Measurements from ENCODE around the gene IL1F10. TPM values are rescaled to one million over a fixed set of nuclear protein-coding genes. Genes with fewer than 3 reads are reported as not detected.
A peak's percentile ranks its signal among the peaks of the same experiment; 100 is the strongest.

IL1F10 gene
- total RNA-seq, 1 experiment from 2014 or later, result not detected

GRCh38 chr2:113084249-113085000 is 16.7 kb downstream of the IL1F10 start:
- Mint-ChIP-seq H3K27me3 (ENCODE audit: low read depth) (peaks cover 30% of the 10 kb centered on the region), H3K9me3 (peaks cover 0 to 6% of the 10 kb centered on the region in 2 experiments; a peak in 1 of 5 replicates), H3K4me3 (no peak overlapping the region), H3K4me1 (peaks cover 5% of the 10 kb centered on the region in 2 experiments), H3K36me3 (ENCODE audit: insufficient read depth in 1 of 3, low read depth in 3 of 3) (no peaks in the 10 kb centered on the region), H3K27ac (no peak overlapping the region)
- Histone ChIP-seq H4K8ac (replicated peaks; ENCODE audit: insufficient read length, low read depth, low read length) (no peak overlapping the region), H2BK20ac (ENCODE audit: low read depth, low read length, poor library complexity, severe bottlenecking) (no peak overlapping the region), H3K4me1 (ENCODE audit: insufficient read depth, low read length) (no peaks in the 10 kb centered on the region), H3K4ac (ENCODE audit: low read depth, low read length) (no peak overlapping the region), H4K20me1 (ENCODE audit: control insufficient read depth, insufficient read depth, insufficient read length) (no peaks in the 10 kb centered on the region), H3K23ac (ENCODE audit: insufficient read length, low read depth, low read length) (no peak overlapping the region), H2AFZ (ENCODE audit: low read length) (no peak overlapping the region), H2BK15ac (ENCODE audit: low read depth, low read length) (no peak overlapping the region), H4K5ac (ENCODE audit: insufficient read length, low read depth, low read length) (no peak overlapping the region), H3K4me2 (ENCODE audit: insufficient read depth, insufficient read length, low read length) (no peak overlapping the region), H3K79me2 (ENCODE audit: insufficient read depth, low read length) (no peaks in the 10 kb centered on the region), H3K79me1 (ENCODE audit: insufficient read depth, low read depth, low read length, poor library complexity, severe bottlenecking) (no peaks in the 10 kb centered on the region), H3K27me3 (ENCODE audit: insufficient read depth, low read length) (no peaks in the 10 kb centered on the region), H2BK5ac (ENCODE audit: insufficient read length, low read length) (no peak overlapping the region), H2BK120ac (ENCODE audit: low read depth, low read length, poor library complexity, severe bottlenecking) (no peak overlapping the region), H3K27ac (ENCODE audit: insufficient read length, low read depth, low read length) (no peak overlapping the region), H3K14ac (ENCODE audit: insufficient read depth, low read length) (no peak overlapping the region), H2AK5ac (ENCODE audit: insufficient read length, low read length) (no peak overlapping the region), H3K9me3 (ENCODE audit: control insufficient read depth, low read depth, low read length) (no peaks in the 10 kb centered on the region), H3T11ph (ENCODE audit: low read length) (no peak overlapping the region), H2BK12ac (ENCODE audit: insufficient read length, low read depth, low read length) (no peak overlapping the region), H3K23me2 (ENCODE audit: insufficient read length, low read depth, low read length, poor library complexity, severe bottlenecking) (no peaks in the 10 kb centered on the region), H3K18ac (ENCODE audit: insufficient read length, low read depth, low read length) (no peak overlapping the region), H3K56ac (ENCODE audit: insufficient read length, low read depth, low read length) (no peak overlapping the region), H3K9ac (ENCODE audit: extremely low read depth, insufficient read length, low read length) (no peak overlapping the region), H4K91ac (ENCODE audit: insufficient read length, low read depth, low read length) (no peak overlapping the region)
- no peak for DNase-seq
- WGBS (ENCODE audit: extremely low coverage, insufficient read length, low lambda C conversion rate), result no CpG with 5 or more reads among the region's 5 CpGs
- TF ChIP-seq CTCF (conservative IDR thresholded peaks at IDR 0.05), result peak; percentile 49
